OCI-M1 (cell line): Measurements from ENCODE around the gene DDI2.
"Not testable (repeated sequence)": the region's sequence is repeated elsewhere in the genome, so short reads cannot be mapped to it uniquely, and the experiment has no call there.

ENCODE experiments used
- DNase-seq: peaks from one replicate; lab custom pipeline; 2025; lab: John Stamatoyannopoulos, UW

Gene DDI2

DNA sequence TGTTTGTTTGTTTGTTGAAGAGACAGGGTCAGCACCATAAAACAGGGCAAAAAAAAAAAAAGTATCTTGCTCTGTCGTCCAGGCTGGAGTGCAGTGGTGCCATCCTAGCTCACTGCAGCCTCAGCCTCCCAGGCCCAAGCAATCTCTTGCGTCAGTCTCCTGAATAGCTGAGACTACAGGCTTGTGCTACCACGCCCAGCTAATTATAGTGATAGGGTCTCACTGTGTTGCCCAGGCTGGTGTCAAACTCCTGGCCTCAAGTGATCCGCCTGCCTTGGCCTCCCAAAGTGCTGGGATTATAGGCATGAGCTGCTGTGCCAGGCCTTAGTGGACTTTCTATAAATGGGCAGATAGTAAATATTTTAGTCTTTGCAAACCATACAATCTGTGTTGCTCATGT, 19.2 kb downstream of the DDI2 start:
- DNase-seq: no peak

DNA sequence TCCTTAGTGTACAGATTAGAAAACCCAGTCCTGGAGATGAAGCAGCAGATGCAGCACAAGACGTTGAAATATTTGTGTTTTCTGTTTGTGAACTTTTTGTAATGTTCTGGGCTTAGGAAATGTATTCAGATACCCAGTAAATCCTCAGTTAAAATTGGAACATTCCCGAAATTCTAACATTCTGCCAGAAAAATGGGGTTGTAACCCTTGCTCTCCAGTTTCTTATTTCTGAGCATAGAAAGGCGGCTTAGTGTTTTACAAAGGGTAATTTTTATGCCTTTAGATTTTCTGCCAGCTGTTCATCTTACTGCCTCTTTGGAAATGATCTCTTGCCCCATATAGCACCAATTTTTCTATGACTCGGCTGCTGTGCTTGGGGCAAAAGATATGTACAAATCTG, 20.6 kb downstream of the DDI2 start:
- no peak for DNase-seq

DNA sequence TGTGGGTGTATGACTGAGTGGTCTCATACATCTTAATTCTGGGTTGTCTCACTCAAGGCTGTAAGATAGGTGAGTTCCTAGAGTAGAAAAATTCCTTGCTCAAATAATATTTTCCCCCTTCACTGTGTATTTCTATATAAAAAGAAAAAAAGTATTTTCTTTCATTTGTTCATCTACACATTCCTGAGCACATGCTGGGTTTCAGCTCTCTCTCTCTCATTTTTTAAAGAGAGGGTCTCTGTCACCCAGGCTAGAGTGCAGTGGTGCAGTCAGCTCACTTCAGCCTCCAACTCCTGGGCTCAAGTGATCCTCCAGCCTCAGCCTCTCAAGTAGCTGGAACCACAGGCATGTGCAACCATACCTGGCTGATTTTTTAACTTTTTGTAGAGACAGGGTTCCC, 22.0 kb downstream of the DDI2 start:
- DNase-seq: no peak

DNA sequence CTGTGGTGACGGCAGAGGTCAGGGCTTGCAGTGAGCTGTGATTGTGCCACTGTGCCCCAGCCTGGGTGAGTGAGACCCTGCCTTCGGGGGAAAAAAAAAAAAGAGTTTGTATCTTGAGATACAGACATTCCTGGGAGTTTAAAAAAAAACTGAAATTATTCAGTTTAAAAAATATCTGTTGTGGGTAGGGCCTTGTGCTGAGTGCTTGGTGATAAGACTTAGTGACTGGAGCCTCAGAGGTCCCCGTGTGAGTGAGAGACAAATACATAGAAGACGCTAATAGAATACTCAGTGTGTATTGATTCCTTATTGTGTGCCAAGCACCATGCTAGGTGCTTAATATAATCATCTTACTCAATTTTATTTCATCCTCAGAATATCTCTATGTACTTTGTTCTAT, 22.7 kb downstream of the DDI2 start:
- DNase-seq: no peak

DNA sequence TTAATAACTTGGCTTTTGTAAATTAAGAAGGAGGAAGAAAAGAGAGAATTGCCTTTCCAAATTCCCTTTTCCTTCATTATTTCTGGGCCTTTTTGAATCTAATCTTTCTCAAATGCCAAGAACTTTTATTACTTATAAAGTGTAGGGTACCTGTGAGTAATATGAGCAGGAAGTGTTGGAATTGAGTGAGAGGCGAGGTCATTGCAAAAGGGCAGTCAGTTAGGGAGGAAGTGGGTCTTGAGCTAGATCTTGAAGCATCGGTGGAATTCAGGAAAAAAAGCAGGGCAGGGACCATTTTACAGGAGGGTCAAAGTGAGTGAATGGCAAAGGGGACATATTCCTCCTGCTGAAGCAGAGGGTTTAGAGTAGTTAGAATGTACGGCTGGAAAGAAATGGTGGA, 23.4 kb downstream of the DDI2 start:
- DNase-seq: no peak

DNA sequence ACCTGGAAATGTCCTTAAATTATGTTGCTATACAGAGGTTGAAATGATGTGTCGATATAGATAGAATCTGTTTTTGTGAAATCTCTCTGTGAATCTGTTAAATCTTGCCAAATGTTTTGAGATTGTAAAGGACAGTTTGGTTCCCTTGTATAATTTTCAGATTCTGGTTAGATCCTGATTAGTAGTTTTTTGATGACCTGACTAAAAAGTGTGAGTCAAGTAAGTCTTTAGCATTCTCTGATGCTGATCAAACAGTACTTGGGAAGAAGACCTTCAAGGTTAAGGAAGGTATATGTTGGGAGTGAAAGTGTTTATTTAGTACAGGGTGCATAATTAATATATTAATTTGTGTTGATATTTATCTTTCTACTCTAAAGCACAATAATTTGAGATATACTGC, 32.7 kb downstream of the DDI2 start:
- DNase-seq: no peak

DNA sequence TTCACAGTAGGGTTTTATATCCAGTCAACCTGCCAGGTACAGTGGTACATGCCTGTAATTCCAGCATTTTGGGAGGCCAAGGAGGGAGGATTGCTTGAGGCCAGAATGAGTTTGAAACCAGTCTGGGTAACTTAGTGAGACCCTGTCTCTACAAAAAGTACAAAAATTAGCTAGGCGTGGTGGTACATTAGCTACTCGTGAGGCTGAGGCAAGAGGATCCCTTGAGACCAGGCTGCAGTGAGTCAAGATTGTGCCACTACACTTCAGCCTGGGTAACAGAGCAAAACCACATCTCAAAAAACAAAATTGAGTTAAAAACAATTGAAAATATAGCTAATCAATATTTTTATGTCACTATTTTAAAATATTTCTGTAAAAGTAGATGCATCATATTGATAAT, 33.2 kb downstream of the DDI2 start:
- no peak for DNase-seq

DNA sequence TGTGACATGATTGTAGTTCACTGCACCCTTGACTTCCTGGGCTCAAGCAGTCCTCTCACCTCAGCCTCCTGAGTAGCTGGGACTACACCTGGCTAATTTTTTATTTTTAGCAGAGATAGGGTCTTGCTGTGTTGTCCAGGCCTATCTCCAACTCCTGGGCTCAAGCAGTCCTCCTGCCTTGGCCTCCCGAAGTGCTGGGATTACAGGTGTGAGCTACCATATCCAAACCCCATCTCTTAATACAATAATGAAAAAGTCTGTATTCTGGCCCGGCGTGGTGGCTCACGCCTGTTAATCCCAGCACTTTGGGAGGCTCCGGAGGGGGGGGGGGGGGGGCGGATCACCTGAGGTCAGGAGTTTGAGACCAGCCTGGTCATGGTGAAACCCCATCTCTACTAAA, 34.9 kb downstream of the DDI2 start:
- not testable (repeated sequence) for DNase-seq

DNA sequence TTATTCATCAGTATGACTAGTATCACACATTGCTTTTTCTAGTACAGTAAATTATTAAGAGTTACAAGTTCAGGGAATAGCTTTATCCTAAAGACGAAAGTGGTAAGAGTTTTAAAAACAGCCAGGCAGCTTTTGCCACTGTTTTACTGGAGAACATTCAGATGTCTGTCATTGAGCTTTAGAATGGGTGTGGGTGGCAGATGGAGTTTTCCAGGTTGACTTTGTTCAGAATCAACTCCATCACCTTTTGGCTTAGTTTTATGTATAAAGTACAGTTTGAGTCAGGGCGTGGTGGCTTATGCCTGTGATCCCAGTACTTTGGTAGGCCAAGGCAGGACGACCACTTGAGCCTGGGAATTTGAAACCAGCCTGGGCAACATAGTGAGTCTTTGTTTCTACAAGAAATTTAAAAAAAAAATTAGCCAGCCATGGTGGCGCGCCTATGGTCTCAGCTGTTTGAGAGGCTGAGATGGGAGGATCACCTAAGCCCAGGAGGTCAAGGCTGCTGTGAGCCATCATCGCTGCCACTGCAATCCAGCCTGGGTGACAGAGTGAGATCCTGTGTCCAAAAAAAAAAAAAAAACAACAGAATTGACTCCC, 36.9 kb downstream of the DDI2 start:
- DNase-seq: no peak

DNA sequence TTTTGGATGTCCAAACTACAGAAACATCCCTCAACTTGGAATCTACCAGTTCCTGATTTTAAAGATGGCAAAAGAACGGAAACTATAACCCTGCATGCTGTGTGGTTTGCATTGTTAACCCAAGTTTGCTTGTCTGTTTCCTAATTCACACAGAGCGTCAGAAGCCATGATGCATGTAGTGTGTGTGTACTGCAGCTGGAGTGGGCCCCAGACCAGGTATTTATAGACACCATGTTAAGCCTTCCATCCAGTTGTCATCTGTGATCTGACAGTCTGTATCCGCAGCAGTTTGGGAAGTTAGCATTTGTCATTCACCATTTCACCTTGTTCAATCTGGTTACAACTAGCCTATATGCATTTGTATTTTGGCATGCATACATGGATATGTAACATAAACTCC, 39.2 kb downstream of the DDI2 start:
- DNase-seq: no peak

DNA sequence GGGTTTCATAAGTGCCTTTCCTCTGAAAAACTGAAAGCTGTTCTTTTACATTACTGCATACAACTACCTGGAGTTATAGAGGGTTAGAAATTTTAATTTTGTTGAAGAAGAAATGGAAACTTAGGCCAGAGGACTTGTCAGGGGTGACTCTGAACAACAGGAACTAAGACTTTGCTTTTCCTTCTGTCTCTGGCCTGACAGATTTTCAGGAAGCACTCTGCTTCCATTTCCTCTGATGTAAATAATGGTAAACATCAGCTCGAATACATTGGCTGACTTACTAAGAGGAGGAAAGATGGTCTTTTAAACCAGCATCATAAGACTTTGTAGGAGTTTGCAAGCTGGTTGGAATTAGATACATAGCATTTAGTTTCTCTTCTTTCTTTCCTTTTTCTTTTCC, 39.8 kb downstream of the DDI2 start:
- DNase-seq: no peak

DNA sequence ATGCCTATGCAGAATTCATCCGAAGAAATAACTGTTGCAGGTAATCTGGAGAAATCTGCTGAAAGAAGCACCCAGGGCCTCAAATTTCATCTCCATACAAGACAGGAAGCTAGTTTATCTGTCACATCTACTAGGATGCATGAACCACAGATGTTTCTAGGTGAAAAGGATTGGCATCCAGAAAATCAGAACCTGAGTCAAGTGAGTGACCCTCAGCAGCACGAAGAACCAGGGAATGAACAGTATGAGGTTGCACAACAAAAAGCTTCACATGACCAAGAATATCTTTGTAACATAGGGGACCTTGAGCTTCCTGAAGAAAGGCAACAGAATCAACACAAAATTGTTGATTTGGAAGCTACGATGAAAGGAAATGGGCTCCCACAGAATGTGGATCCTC, 42.9 kb downstream of the DDI2 start:
- DNase-seq: no peak

DNA sequence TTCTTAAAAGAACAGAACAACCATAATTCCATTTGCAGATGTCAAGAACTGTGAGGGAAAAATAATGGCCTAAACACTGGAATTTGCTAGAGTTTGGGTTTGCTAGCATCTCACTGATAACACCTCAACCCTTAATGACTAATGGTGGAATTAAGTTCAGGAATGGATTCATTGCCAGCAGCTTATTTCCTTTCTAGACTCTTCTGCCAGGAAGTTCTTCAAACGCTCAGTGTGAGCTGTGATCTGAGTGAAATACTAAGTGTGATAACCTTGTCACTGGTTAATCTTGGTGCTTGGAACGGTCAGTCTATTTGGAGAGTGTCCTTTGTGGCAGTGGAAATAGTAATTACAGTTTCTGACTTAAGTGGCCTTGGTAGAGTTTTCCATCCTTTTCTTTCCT, 45.2 kb downstream of the DDI2 start:
- no peak for DNase-seq

DNA sequence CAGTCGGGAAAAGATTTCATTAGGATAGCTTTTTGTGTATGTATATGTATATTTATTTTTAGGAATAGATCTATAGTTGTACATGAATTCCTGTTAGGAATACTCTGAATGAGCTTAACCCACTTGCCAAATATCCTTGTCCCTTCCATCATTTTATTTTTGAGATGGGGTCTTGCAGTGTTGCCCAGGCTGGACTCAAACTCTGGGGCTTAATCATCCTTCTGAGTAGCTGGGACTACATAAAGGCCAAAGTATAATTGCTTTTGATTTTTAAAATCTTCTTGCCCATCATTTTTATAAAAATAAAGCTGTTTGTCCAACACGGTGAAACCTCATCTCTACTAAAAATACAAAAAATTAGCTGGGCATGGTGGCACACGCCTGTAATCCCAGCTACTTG, 46.7 kb downstream of the DDI2 start:
- no peak for DNase-seq

DNA sequence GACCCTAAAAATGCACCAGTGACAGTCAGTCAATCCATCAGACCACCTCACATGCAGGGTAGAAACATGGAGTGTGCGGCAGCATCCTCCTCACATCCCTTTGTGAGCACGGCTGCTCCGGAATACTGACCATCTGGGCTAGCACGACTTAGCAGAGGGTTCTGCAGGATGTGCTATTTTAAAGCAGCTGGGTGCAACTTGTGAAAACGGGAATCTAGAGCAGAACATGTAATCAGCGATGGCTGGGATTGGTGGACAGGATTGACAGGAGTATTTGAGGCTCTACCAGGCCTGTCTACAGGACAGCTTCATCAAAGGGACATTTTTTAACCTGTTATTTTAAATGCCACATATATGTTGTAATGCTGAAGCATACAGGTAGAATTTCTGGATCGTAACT, 50.1 kb downstream of the DDI2 start:
- DNase-seq: no peak

DNA sequence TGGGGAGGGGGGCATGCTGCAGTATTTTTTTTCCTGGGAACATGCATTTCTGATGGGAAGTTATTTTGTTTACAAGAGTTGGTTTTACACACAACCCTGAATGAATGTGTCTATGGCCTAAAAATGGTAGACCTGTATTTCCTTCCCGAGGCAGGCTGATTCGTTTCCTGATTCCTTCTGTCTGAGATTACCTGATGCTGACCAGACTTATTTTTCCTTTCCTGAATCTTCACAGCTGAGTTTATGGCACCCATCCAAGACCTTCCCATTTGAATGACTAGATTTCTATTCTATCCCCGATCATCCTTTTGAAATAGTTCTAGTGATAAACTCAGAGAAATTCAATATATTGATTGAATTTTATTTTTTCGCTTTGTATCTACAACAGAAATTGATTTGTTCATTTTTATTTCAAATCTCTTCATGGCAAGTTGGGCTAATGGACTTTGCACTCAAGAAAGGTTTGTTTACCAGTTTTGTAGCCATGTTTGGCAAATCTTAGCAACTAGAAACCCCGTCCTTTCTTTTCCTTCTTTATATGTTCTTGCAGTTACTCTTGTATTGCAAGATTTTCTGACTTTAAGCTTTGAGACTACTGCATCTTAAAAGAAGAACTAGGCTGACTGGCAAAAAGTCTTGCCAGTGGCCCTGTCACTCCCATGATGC, 51.0 kb downstream of the DDI2 start:
- DNase-seq: no peak

DNA sequence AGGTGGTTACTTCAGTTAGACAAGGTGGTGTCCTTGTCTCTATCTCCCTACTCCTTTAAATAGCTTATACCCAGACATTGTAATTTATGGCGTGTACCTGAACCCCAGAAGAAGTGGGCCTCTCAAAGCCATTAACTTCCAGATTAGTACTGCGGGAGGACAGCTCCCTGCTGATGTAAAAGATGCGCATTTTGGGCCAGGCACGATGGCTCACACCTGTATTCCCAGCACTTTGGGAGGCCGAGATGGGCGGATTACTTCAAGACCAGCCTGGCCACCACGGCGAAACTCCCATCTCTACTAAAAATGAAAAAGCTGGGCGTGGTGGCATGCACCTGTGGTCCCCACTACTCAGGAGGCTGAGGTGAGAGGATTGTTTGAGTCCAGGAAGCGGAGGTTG, 51.8 kb downstream of the DDI2 start:
- DNase-seq: no peak

DNA sequence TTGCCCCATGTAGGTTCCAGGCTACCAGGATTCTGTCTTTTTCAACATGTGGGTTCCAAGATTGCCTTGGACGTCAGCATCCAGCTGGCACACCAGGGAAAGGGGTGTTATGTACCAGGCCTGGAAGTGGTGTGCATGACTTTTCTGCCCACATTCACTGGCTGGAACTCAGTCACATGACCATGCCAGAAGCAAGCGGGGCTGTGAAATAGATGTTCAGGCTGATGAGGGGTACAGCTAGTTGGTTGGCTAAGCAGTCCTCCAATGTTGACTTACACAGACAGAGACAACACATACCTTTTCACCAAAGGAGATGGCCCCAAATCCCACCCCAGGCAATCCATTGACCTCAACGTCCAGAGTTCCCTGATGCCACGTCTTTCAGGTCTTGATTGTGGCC, 52.6 kb downstream of the DDI2 start:
- DNase-seq: no peak

DNA sequence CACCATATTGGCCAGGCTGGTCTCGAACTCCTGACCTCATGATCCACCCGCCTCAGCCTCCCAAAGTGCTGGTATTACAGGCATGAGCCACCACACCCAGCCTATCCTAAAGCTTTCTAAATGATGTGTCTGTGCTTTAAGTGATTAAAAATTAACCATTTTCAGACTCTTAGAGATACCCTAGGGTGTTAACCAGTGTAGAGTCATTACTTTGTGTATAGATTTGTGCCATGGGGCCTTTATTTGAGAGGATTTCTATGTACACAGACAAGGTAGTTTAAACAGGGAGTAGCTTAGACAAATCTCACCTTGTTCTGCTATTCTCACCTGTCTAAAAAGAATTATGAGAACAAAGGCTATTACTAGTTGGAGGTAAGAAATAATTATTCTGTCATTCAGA, 54.2 kb downstream of the DDI2 start:
- DNase-seq: no peak

DNA sequence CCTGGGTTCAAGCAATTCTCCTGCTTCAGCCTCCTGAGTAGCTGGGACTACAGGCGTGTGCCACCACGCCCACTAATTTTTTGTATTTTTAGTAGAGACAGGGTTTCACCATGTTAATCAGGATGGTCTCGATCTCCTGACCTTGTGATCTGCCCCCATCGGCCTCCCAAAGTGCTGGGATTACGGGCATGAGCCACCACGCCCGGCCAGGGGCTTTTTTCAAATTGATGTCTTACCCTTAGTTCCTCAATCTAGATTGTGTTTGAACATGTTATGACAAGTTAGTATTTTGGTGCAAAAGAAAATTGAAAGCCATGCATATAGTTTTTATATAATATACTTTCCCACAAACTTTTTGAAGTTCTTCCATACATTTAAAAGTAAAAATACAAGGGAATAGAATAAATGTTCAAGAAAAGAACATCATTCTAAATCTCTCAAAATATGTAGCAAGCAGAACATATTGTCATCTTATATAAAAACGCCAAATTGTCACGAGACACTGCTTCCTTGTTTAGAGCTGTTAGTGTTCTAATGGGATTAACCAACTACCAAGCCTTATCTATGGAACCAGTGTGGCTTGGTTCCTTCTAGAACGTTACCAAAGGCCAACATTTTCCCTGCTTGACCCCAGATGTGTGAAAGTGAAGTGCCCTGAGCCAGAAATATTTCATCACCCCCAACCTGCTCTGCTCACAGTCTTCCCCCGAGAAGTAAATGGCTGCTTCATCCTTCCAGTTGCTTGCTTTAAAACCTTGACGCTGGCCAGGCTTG, 57.3 kb downstream of the DDI2 start:
- peak; percentile 94 for DNase-seq

DNA sequence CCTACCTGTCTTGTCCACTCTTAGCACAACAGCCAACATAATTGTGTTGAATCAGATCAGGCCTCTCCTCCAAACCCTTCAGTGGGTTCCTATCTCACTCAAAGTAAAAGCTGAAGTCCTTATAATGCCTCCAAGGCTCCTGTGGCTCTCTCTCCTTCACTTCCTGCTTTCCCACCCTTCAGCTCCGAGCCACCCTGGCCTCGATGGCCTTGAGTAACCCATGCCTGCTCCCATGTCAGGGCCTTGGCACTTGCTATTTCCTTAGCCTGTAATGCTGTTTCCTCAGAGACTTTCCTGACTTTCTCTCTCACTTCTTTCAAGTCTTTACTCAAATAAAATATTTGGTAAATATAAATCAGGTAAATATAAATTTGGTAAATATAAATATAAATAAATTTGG, 58.8 kb downstream of the DDI2 start:
- no peak for DNase-seq

DNA sequence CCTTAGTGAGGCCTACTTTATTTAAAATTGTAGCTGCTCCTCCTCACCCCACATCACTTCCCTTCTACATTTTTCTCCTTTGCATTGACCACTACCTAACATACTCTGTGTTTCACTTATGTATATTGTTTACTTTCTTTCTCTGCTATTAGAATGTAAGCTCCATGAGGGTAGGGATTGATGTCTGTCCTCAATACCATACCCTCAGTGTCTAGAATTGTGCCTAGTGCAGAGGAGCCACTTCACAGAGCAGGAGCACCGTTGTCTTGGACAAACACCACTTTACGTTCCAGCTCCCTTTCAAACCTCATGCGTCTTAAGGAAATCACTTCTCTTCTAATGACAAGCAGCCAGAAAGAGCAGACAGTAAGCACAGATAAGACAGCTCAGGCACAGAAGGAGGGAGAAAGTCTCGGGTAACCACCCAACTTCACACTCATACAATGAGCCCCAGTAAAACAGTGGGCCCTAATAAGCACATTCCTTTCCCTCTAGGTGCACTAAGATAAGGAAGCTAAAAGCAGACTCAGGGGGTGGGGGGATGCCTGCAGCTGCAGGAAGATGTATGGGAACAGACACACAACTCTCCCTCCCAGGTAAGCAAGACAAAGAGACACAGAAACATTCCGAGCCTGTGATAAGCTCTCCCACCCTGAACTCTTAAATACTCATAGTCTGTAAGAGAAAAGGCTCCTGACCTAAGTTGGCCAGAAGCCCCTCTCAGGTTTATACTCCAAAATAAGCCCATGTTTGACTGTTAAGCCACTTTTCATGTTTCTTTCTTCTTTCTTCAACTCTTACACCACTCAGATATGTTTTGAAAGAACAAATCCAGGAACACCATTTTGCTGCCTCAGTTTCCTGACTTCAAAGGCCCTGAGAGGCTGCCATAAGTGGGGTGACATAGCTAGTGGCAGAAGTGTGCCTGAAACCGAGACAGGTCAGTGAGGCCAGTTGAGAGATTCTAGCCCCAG, 59.7 kb downstream of the DDI2 start:
- peak; percentile 46 for DNase-seq
